HepG2 (cell line): Measurements from ENCODE around the gene MSI2. TPM values are rescaled to one million over a fixed set of nuclear protein-coding genes. Genes with fewer than 3 reads are reported as not detected.

Source experiments
- DZIP1 ChIP-seq: sonication (generic); formaldehyde crosslinking; IDR thresholded peaks from 2 replicates; pipeline ENCODE4 v1.5.0; 2020; ENCODE audit warnings: mild to moderate bottlenecking, missing genetic modification reagents
- FOXJ3 ChIP-seq: sonication (generic); formaldehyde crosslinking; IDR thresholded peaks from 2 replicates; pipeline ENCODE4 v1.4.0; 2020; ENCODE audit warnings: missing genetic modification reagents, mild to moderate bottlenecking, borderline replicate concordance
- GABPB1 ChIP-seq: IDR thresholded peaks from 2 replicates; pipeline ENCODE4 v1.6.1; 2016; ENCODE audit warnings: mild to moderate bottlenecking, missing genetic modification reagents, moderate library complexity, missing compliant biosample characterization
- GZF1 ChIP-seq: sonication (generic); formaldehyde crosslinking; IDR thresholded peaks from 2 replicates; pipeline ENCODE4 v1.5.1; 2020; ENCODE audit warnings: mild to moderate bottlenecking, missing genetic modification reagents
- HDAC6 ChIP-seq: fragments of 200-600 bp; sonication (generic); IDR thresholded peaks from 2 replicates; pipeline ENCODE4 v1.7.0; 2017; ENCODE audit warnings: mild to moderate bottlenecking, antibody characterized with exemption, low read length, low read depth
- HMGXB4 ChIP-seq, 2 experiments: sonication (generic) in 1 of 2; formaldehyde crosslinking in 1 of 2; IDR thresholded peaks; 2 replicates each; pipeline versions ENCODE4 v1.4.0 to v1.6.1; 2018 to 2020; ENCODE audit warnings: missing genetic modification reagents in 2 of 2, borderline replicate concordance in 1 of 2, low read depth in 1 of 2, mild to moderate bottlenecking in 1 of 2, missing biosample characterization in 1 of 2
- MTA1 ChIP-seq: sonication (generic); formaldehyde crosslinking; IDR thresholded peaks from 2 replicates; pipeline ENCODE4 v1.4.0; 2020; ENCODE audit warnings: missing genetic modification reagents, mild to moderate bottlenecking, borderline replicate concordance
- MXD1 ChIP-seq: sonication (generic); formaldehyde crosslinking; IDR thresholded peaks from 2 replicates; pipeline ENCODE4 v1.4.0; 2020; ENCODE audit warnings: mild to moderate bottlenecking, missing genetic modification reagents
- RAD51 ChIP-seq: fragments of 450-650 bp; IDR thresholded peaks from 2 replicates; pipeline ENCODE4 v1.6.1; 2016; ENCODE audit warnings: borderline replicate concordance
- REPIN1 ChIP-seq: sonication (generic); formaldehyde crosslinking; IDR thresholded peaks from 2 replicates; pipeline ENCODE4 v1.8.0; 2022; ENCODE audit warnings: missing genetic modification reagents, low read depth, mild to moderate bottlenecking, borderline replicate concordance
- SP2 ChIP-seq: sonication (generic); formaldehyde crosslinking; IDR thresholded peaks from 2 replicates; pipeline ENCODE4 v1.5.1; 2020; ENCODE audit warnings: mild to moderate bottlenecking, missing genetic modification reagents
- U2AF1 ChIP-seq: fragments of 200-400 bp; formaldehyde crosslinking; optimal IDR thresholded peaks from 2 replicates; pipeline ENCODE3; 2017; ENCODE audit warnings: mild to moderate bottlenecking, low read depth, low read length
- ZBTB42 ChIP-seq: sonication (generic); formaldehyde crosslinking; IDR thresholded peaks from 2 replicates; pipeline ENCODE4 v1.5.0; 2020; ENCODE audit warnings: mild to moderate bottlenecking, missing genetic modification reagents
- ZNF367 ChIP-seq: sonication (generic); formaldehyde crosslinking; IDR thresholded peaks from 2 replicates; pipeline ENCODE4 v1.4.0; 2020; ENCODE audit warnings: missing genetic modification reagents, borderline replicate concordance
- ZNF878 ChIP-seq: sonication (generic); formaldehyde crosslinking; IDR thresholded peaks from 2 replicates; pipeline ENCODE4 v1.8.1; 2023; ENCODE audit warnings: mild to moderate bottlenecking, missing genetic modification reagents, moderate library complexity
- polyA plus RNA-seq, 8 experiments: library from polyadenylated mRNA; depleted of rRNA in 3 of 8; stranded (reverse) in 7 of 8; unstranded in 1 of 8; fragments of >200 nt; fragmentation: Illumina TruSeq in 4 of 8; extraction: Trizol in 4 of 8; gene quantifications; 2 replicates each; pipeline versions ENCODE4 v1.2.1 to v1.2.3, GENCODE V29; 2011 to 2016; ENCODE audit warnings: low read depth in 4 of 8, missing spikeins in 1 of 8, mixed read lengths in 1 of 8; ENCODE audit not compliant: insufficient read depth in 1 of 8
- total RNA-seq, 5 experiments: library from RNA; depleted of rRNA; stranded (reverse); fragments of >200 nt; fragmentation: Illumina TruSeq; extraction: Trizol; gene quantifications; 2 replicates each; pipeline ENCODE4 v1.2.3, GENCODE V29; 2016; ENCODE audit warnings: low read depth in 1 of 5
- TF ChIP-seq, protein P1 (sequence below): sonication (generic); formaldehyde crosslinking; IDR thresholded peaks from 2 replicates; pipeline ENCODE4 v1.4.0; 2020; ENCODE audit warnings: missing genetic modification reagents
- TF ChIP-seq, protein P2 (sequence below): sonication (generic); formaldehyde crosslinking; IDR thresholded peaks from 2 replicates; pipeline ENCODE4 v1.4.0; 2020; ENCODE audit warnings: missing genetic modification reagents, mild to moderate bottlenecking, borderline replicate concordance
- TF ChIP-seq, protein P3 (sequence below): IDR thresholded peaks from 2 replicates; pipeline ENCODE4 v1.6.1; 2012; ENCODE audit warnings: inconsistent platforms

MSI2 gene
- total and polyA plus RNA-seq, 2 of the 13 experiments (the other 11 are each of a cell fraction or from before 2014, with no cell fraction given) = 77.5 to 78.4 TPM

DNA sequence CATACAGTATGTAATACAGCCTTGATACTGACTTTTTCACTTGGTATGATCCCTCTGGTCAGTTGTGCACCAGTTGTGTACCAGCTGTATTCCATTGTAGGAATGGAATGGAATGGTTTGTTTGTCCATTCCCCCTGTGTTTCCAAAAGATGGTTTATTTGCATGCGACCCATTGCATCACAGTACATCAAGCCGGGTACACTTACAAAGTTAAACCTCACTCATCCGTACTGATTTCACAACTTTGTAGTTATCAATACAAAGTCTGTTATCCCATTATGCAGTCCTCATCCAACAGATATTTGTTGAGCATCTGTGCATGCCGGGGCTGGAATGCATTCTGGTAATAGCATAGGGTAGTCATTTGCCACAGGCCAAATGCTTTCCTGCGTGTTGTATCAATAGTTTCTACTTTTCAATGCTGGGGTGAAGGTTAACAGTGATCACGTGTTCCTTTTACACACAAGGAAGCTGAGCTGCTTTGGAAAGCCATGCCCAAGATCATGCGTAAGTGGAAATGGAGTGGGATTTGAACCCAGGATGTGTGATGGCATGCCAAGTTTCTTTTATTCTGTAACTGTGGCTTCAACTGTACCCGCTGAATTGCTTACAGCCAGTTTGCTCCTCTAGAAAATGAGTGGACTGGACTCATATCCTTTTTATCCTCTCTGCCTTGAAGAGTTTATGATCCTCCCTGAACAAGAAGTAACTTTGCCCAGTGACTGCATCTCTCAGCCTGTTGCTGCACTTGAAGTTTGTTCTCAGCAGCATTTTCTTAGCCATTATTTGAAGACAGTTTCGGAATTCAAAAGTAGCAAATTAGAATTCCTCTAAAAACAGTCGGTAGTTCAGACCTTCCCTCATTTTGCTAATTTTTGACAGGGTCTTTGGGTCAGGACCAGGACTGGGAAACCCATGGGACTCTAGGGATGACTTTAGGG lies 260.2 kb downstream of the MSI2 start (continued):
- TF ChIP-seq, protein P1, sequence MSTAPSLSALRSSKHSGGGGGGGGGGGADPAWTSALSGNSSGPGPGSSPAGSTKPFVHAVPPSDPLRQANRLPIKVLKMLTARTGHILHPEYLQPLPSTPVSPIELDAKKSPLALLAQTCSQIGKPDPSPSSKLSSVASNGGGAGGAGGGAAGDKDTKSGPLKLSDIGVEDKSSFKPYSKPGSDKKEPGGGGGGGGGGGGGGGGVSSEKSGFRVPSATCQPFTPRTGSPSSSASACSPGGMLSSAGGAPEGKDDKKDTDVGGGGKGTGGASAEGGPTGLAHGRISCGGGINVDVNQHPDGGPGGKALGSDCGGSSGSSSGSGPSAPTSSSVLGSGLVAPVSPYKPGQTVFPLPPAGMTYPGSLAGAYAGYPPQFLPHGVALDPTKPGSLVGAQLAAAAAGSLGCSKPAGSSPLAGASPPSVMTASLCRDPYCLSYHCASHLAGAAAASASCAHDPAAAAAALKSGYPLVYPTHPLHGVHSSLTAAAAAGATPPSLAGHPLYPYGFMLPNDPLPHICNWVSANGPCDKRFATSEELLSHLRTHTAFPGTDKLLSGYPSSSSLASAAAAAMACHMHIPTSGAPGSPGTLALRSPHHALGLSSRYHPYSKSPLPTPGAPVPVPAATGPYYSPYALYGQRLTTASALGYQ (CRISPR knock-in tag) = peak; percentile 69; the same call in 1 of the 2 replicates
- TF ChIP-seq, protein P2, sequence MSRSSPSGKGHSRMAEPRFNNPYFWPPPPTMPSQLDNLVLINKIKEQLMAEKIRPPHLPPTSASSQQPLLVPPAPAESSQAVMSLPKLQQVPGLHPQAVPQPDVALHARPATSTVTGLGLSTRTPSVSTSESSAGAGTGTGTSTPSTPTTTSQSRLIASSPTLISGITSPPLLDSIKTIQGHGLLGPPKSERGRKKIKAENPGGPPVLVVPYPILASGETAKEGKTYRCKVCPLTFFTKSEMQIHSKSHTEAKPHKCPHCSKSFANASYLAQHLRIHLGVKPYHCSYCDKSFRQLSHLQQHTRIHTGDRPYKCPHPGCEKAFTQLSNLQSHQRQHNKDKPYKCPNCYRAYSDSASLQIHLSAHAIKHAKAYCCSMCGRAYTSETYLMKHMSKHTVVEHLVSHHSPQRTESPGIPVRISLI (CRISPR knock-in tag) = peak; percentile 79; the same call in 1 of the 2 replicates
- no peak for TF ChIP-seq HDAC6
- TF ChIP-seq MTA1 (CRISPR knock-in tag) = no peak; the same call in 1 of the 2 replicates
- peak; percentile 86 for TF ChIP-seq REPIN1 (CRISPR knock-in tag)
- peak; percentile 93 for TF ChIP-seq RAD51
- peak; percentile 30; the same call in 1 of the 2 replicates for TF ChIP-seq GABPB1 (CRISPR knock-in tag)
- no peak for TF ChIP-seq MXD1
- peak; percentile 97 for TF ChIP-seq FOXJ3 (CRISPR knock-in tag)
- no peak for TF ChIP-seq GZF1 (CRISPR knock-in tag)
- TF ChIP-seq DZIP1 (CRISPR knock-in tag) = no peak
- TF ChIP-seq, protein P3, sequence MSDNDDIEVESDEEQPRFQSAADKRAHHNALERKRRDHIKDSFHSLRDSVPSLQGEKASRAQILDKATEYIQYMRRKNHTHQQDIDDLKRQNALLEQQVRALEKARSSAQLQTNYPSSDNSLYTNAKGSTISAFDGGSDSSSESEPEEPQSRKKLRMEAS = peak; percentile 77
- TF ChIP-seq SP2 (CRISPR knock-in tag) = no peak
- TF ChIP-seq HMGXB4 (CRISPR knock-in tag; IDR thresholded peaks at IDR 0.05; ENCODE audit: borderline replicate concordance in 1 of 2, low read depth in 1 of 2) = no peak; a peak in 1 of 4 replicates
- no peak for TF ChIP-seq ZBTB42 (CRISPR knock-in tag)
- TF ChIP-seq ZNF367 (CRISPR knock-in tag) = no peak
- TF ChIP-seq U2AF1 = no peak
- TF ChIP-seq ZNF878 (CRISPR knock-in tag) = peak; percentile 92
